Nephron (organoid): ENCODE data around the gene SLC35A4.
A peak's percentile ranks its signal among the peaks of the same experiment; 100 is the strongest.

ENCODE experiments used
- H3K27ac Mint-ChIP-seq, 3 experiments: 2 replicates each; pipeline ENCODE4 v1.8.0; 2020; ENCODE audit warnings: mixed read lengths in 3 of 3, mild to moderate bottlenecking in 2 of 3, moderate library complexity in 1 of 3
- H3K27me3 Mint-ChIP-seq: 2 replicates; pipeline ENCODE4 v1.8.0; 2021; ENCODE audit warnings: low read depth, mild to moderate bottlenecking, moderate library complexity, mixed read lengths
- H3K36me3 Mint-ChIP-seq: 2 replicates; pipeline ENCODE4 v1.8.0; 2020; ENCODE audit warnings: low read depth, mixed read lengths
- H3K4me1 Mint-ChIP-seq: 2 replicates; pipeline ENCODE4 v1.8.0; 2020; ENCODE audit warnings: mixed read lengths
- H3K4me3 Mint-ChIP-seq, 3 experiments: 2 replicates each; pipeline ENCODE4 v1.8.0; 2020; ENCODE audit warnings: mild to moderate bottlenecking in 3 of 3, mixed read lengths in 3 of 3, moderate library complexity in 2 of 3
- H3K9me3 Mint-ChIP-seq: 2 replicates; pipeline ENCODE4 v1.8.0; 2020; ENCODE audit warnings: mixed read lengths
- CTCF ChIP-seq, 3 experiments: fragments of 200-600 bp; sonication (generic); IDR thresholded peaks; one replicate each; pipeline ENCODE4 v1.5.0; 2021; ENCODE audit warnings: antibody characterized with exemption in 3 of 3; ENCODE audit not compliant: unreplicated experiment in 3 of 3

Gene SLC35A4

DNA sequence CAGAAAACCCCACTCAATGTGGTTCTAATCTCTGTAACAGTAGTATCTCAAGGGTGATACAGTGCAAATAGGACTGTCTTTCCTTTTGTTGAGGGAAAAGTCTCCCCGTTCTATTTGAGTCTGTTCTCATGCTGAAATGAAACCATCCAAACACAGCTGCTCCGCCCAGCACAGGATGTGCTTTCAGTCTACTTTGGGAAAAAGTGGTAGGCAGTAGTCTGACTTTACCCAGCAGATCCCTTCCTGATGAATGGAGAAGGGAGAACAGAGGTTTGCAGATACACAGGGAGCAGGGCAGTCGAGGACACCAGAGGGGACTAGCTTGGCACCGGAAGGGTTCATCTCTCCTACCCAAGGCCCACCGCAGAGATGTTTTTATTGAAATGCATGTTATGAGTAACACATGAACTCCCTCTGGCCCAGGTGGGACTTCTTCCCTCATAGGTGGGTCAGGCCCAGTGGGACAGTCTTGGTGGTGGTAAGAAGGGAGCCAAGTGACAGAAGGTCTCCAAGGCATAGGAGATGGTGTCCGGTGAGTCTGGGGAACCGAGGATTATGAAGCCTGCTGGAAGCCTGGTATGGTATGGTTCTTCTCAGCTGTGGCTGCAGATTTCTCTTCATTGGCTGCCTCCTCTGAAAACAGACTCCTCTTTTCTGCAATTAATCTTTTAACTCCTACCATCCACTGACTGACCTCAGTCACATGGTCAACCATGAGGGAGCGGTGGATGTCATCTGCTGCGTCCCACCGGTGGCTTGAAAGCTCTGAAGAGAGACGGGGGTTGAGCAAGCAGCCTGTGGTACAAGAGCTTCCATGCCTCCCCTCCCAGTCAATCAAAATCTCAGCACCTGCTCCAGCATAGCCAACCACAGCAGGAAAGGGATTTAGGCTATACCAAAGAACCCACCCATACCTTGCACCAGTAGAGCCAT is 14.2 kb upstream of the SLC35A4 start:
- no peaks in the 10 kb centered on the region for H3K27me3 Mint-ChIP-seq
- no peak for TF ChIP-seq CTCF (IDR thresholded peaks at IDR 0.05; ENCODE audit: unreplicated experiment in 3 of 3)
- peak overlapping the region in 2 of 3 experiments; percentile 58 to 85 for H3K27ac Mint-ChIP-seq
- peaks cover 47% of the 10 kb centered on the region for H3K36me3 Mint-ChIP-seq
- peak overlapping the region in 1 of 3 experiments; percentile 24 for H3K4me3 Mint-ChIP-seq
- no peaks in the 10 kb centered on the region for H3K9me3 Mint-ChIP-seq
- peaks cover 57% of the 10 kb centered on the region for H3K4me1 Mint-ChIP-seq

DNA sequence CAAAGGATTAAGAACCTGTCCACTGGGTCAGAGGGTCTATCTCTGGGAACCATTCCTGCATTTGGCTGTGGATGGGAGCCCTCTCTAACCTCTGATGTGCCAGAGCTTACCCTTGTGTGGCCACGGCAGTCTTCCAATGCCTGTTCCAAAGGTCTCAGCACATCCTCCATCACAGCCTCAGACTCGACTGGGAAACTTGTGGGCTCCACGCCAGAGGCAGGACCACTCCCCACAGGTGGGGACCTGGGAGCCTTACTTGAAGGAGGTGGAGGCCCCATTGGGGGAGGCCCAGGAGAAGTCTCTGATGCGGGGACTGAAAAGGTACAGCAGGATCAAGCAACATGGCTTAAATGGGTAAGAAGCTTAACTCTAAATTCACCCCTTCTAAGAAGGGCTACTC is 12.8 kb upstream of the SLC35A4 start:
- Mint-ChIP-seq H3K27me3 (no peaks in the 10 kb centered on the region), H3K27ac (no peak overlapping the region), H3K4me1 (peaks cover 62% of the 10 kb centered on the region), H3K4me3 (no peak overlapping the region), H3K36me3 (peaks cover 41% of the 10 kb centered on the region), H3K9me3 (no peaks in the 10 kb centered on the region)
- TF ChIP-seq CTCF (IDR thresholded peaks at IDR 0.05; ENCODE audit: unreplicated experiment in 3 of 3) = no peak

GRCh38 chr5:140553657-140554056 is 11.0 kb upstream of the SLC35A4 start:
- Mint-ChIP-seq H3K36me3 (peaks cover 40% of the 10 kb centered on the region), H3K27ac (peak overlapping the region in 1 of 3 experiments; percentile 18), H3K4me3 (peak overlapping the region; percentile 0 to 64 (median 62)), H3K27me3 (no peaks in the 10 kb centered on the region), H3K4me1 (peaks cover 58% of the 10 kb centered on the region), H3K9me3 (no peaks in the 10 kb centered on the region)
- TF ChIP-seq CTCF (IDR thresholded peaks at IDR 0.05; ENCODE audit: unreplicated experiment in 3 of 3) = no peak

GRCh38 chr5:140554454-140554853 is 10.2 kb upstream of the SLC35A4 start:
- no peak for TF ChIP-seq CTCF (IDR thresholded peaks at IDR 0.05; ENCODE audit: unreplicated experiment in 3 of 3)
- no peak overlapping the region for H3K27ac Mint-ChIP-seq
- H3K9me3 Mint-ChIP-seq = no peaks in the 10 kb centered on the region
- peaks cover 50% of the 10 kb centered on the region for H3K4me1 Mint-ChIP-seq
- peaks cover 35% of the 10 kb centered on the region for H3K36me3 Mint-ChIP-seq
- H3K27me3 Mint-ChIP-seq = no peaks in the 10 kb centered on the region
- peak overlapping the region in 1 of 3 experiments; percentile 0 for H3K4me3 Mint-ChIP-seq

- H3K27ac Mint-ChIP-seq = peak overlapping the region in 2 of 3 experiments; percentile 89 to 91
- TF ChIP-seq CTCF (IDR thresholded peaks at IDR 0.05; ENCODE audit: unreplicated experiment in 3 of 3) = no peak
- H3K27me3 Mint-ChIP-seq = no peaks in the 10 kb centered on the region
- no peaks in the 10 kb centered on the region for H3K9me3 Mint-ChIP-seq
- H3K4me3 Mint-ChIP-seq = peak overlapping the region; percentile 93 to 95 (median 95)
- H3K4me1 Mint-ChIP-seq = peaks cover 42% of the 10 kb centered on the region
- peaks cover 28% of the 10 kb centered on the region for H3K36me3 Mint-ChIP-seq
These were observed 8.8 kb upstream of the SLC35A4 start for GRCh38 chr5:140555747-140556312.
